Lung (tissue), 12 donors: ENCODE measurements around the gene ATPAF1. TPM values are rescaled to one million over a fixed set of nuclear protein-coding genes. Genes with fewer than 3 reads are reported as not detected.
"Not testable (repeated sequence)": the region's sequence is repeated elsewhere in the genome, so short reads cannot be mapped to it uniquely, and the experiment has no call there.

Source experiments
- ATAC-seq: fragments of 200-7000 bp; cut with Tn5 transposase; one replicate; pipeline ENCODE4 v1.9.1; 2020; ENCODE audit warnings: moderate number of reproducible peaks; ENCODE audit not compliant: insufficient read depth, low FRiP score
- DNase-seq, 3 donors: peaks; one replicate each; pipeline ENCODE4 v3.0.0-alpha.2; 2013 to 2017
- H3K27ac ChIP-seq, 2 donors: one replicate each; pipeline ENCODE4 v1.5.1; 2013; ENCODE audit warnings: mild to moderate bottlenecking in 2 of 2, moderate library complexity in 2 of 2, control low read depth in 1 of 2, inconsistent platforms in 1 of 2, low read depth in 1 of 2, low read length in 1 of 2
- H3K27me3 ChIP-seq, 3 donors: one replicate each; pipeline ENCODE4 v1.5.1; 2013; ENCODE audit warnings: low read length in 2 of 3; ENCODE audit not compliant: control insufficient read depth in 3 of 3, insufficient read depth in 3 of 3
- H3K36me3 ChIP-seq, 4 donors: one replicate each; pipeline ENCODE4 v1.5.1; 2013; ENCODE audit warnings: low read length in 4 of 4, mild to moderate bottlenecking in 1 of 4, moderate library complexity in 1 of 4; ENCODE audit not compliant: control insufficient read depth in 4 of 4, insufficient read depth in 4 of 4
- H3K4me1 ChIP-seq, 5 donors: one replicate each; pipeline ENCODE4 v1.5.1; 2013; ENCODE audit warnings: low read length in 5 of 5, mild to moderate bottlenecking in 2 of 5, moderate library complexity in 1 of 5; ENCODE audit not compliant: control insufficient read depth in 5 of 5, insufficient read depth in 5 of 5
- H3K4me3 ChIP-seq: one replicate; pipeline ENCODE4 v1.5.1; 2013; ENCODE audit warnings: mild to moderate bottlenecking, control low read depth, moderate library complexity
- H3K9ac ChIP-seq, 2 donors: one replicate each; pipeline ENCODE4 v1.5.1; 2013; ENCODE audit warnings: low read length in 2 of 2, control low read depth in 1 of 2; ENCODE audit not compliant: insufficient read depth in 1 of 2
- H3K9me3 ChIP-seq, 4 donors: one replicate each; pipeline ENCODE4 v1.5.1; 2013; ENCODE audit warnings: low read length in 3 of 4, mild to moderate bottlenecking in 1 of 4, moderate library complexity in 1 of 4; ENCODE audit not compliant: control insufficient read depth in 4 of 4, insufficient read depth in 3 of 4
- CTCF ChIP-seq: IDR thresholded peaks from 2 replicates; pipeline ENCODE4 v1.5.1; 2012; ENCODE audit warnings: mild to moderate bottlenecking; ENCODE audit errors: control extremely low read depth, extremely low read depth
- WGBS, 2 donors: extraction: QIAGEN DNeasy Blood & Tissue Kit; methylation state at CpG; one replicate each; pipeline ENCODE4 v1.1.7; 2013; 5-methylcytosine and 5-hydroxymethylcytosine counted together
- polyA plus RNA-seq, 2 donors: library from polyadenylated mRNA; stranded (reverse); fragments of 200-250 nt; gene quantifications; one replicate each; pipeline ENCODE4 v1.2.1, GENCODE V29; 2013
- total RNA-seq, 2 donors: library from RNA; depleted of rRNA in 1 of 2; stranded (reverse); fragments of >200 nt in 1 of 2; gene quantifications; one replicate each; pipeline ENCODE4 v1.2.1, GENCODE V29; 2014 to 2021
- donor health status: control.
- donor health status: control.
- donor health status: Bipolar disorder and iron deficiency.
- donor health status: healthy.
- donor health status: DM: yes; HTN: yes; CAD: no.

The ATPAF1 gene
- total and polyA plus RNA-seq, 4 donors: 23.1 to 42.3 (median 36.6) TPM

DNA sequence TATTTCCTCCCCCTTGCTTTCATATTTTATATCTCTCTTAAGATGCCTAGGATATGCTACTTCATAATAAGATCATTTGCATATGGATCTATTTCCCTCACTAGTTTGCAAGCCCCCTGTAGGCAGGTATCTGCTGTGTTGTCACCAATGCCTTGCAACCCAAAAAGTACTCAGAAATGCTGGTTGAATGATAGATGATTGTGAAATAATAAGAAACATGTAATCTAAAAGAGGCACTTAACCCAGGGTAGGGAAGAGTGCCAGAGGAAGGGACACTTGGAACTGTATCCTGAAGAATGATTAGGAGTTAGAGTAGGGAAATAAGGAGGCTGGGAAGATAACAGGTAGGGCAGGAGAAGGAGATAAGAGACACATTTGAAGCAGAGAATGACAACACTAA, 12.3 kb downstream of the ATPAF1 start:
- no peaks in the 10 kb centered on the region for H3K9me3 ChIP-seq
- DNase-seq (no peak), ATAC-seq (no peak)
- peaks cover 0 to 13% (median 0%) of the 10 kb centered on the region in 5 donors for H3K4me1 ChIP-seq
- H3K27ac ChIP-seq: no peak overlapping the region
- no peak overlapping the region for H3K4me3 ChIP-seq
- no peak for TF ChIP-seq CTCF
- peaks cover 9 to 37% (median 17%) of the 10 kb centered on the region in 4 donors for H3K36me3 ChIP-seq
- H3K9ac ChIP-seq: no peak overlapping the region
- no peaks in the 10 kb centered on the region for H3K27me3 ChIP-seq

- Histone ChIP-seq H3K4me1 (peaks cover 0 to 13% (median 0%) of the 10 kb centered on the region in 5 donors), H3K36me3 (peaks cover 9 to 46% (median 24%) of the 10 kb centered on the region in 4 donors)
- H3K9ac ChIP-seq, H3K9me3 ChIP-seq, H3K27ac ChIP-seq, ATAC-seq, H3K27me3 ChIP-seq, H3K4me3 ChIP-seq, DNase-seq: not testable (repeated sequence)
- WGBS, 2 donors: 95 to 100% methylated on average over 2 of the region's 2 CpGs
These were observed 13.5 kb downstream of the ATPAF1 start for GRCh38 chr1:46654698-46655097.

- WGBS, 2 donors: 82 to 91% methylated on average over 1 of the region's 1 CpG
- Histone ChIP-seq H3K36me3 (peaks cover 10 to 46% (median 27%) of the 10 kb centered on the region in 4 donors), H3K4me3 (no peak overlapping the region), H3K4me1 (peaks cover 0 to 13% (median 0%) of the 10 kb centered on the region in 5 donors), H3K27me3 (no peaks in the 10 kb centered on the region), H3K27ac (no peak overlapping the region), H3K9ac (no peak overlapping the region), H3K9me3 (peaks cover 0 to 10% (median 3%) of the 10 kb centered on the region in 4 donors)
- ATAC-seq (no peak), DNase-seq (no peak)
- no peak for TF ChIP-seq CTCF
These were observed 14.2 kb downstream of the ATPAF1 start for GRCh38 chr1:46654012-46654411.

DNA sequence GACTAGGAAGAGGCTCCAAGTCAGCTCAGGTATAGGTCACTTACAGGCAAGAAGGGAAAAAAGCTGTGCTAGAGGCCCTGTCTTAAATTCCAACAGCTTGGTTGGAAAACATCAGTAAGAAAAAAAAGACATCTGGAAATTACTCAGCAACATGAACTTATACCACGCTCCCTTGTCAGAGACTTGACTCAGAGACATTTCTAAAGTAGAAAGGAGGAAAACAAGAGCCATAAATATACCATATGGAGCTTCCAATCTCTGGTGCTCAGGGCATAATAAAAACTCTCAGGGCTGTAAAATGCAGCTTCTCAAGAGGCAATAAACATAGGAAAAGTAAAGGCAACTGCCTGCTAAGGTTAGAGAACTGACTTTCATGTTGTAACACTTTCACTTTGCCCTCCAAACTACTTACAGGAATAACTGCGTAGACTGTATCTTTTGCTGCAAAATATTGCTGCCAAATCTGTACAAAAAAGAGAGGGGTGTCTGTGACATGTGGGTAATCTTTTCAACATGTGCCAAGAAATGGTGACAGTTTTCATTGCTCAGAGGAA, 14.7 kb downstream of the ATPAF1 start:
- H3K4me1 ChIP-seq: peaks cover 0 to 13% (median 0%) of the 10 kb centered on the region in 5 donors
- no peak overlapping the region for H3K27ac ChIP-seq
- no peak overlapping the region for H3K9ac ChIP-seq
- no peaks in the 10 kb centered on the region for H3K27me3 ChIP-seq
- H3K4me3 ChIP-seq: no peak overlapping the region
- 88 to 90% methylated on average over 2 of the region's 2 CpGs for WGBS, 2 donors
- ATAC-seq (no peak), DNase-seq (peak in 2 of 3 donors; percentile 58 to 61)
- H3K36me3 ChIP-seq: peaks cover 10 to 46% (median 29%) of the 10 kb centered on the region in 4 donors
- peaks cover 0 to 10% (median 3%) of the 10 kb centered on the region in 4 donors for H3K9me3 ChIP-seq
- no peak for TF ChIP-seq CTCF
